ENCODE measurements around the gene SCMH1.

The SCMH1 gene

DNA sequence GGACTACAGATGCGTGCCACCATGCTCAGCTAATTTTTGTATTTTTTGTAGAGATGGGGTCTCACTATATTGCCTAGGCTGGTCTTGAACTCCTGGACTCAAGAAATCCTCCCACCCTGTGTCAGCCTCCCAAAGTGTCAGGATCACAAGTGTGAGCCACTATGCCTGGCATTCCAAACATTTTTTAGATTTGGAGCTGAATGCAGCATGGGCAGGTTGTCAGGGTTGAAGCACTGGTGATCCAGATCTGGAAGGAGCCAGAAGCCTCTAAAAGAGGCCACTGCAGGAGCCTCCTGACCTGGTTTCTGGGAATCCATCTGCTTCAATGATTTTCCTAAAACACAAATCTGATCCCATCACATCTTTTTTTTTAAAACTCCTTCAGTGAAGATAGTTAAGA, 264.4 kb downstream of the SCMH1 start:
- no peak for DNase-seq (ENCODE audit: low read depth, low spot score)

All from activated CD4-positive, CD25-positive, alpha-beta regulatory T cell treated with anti-CD3 and anti-CD28 coated beads, Interleukin-2, amount 50 U/mL, for 16 hours (primary cell).